Fibroblast of pulmonary artery (primary cell): ENCODE results near the gene C12orf42.

ENCODE experiments used
- DNase-seq: peaks from one replicate; pipeline ENCODE4 v3.0.0-alpha.2; 2010; ENCODE audit warnings: low read depth
- H3K4me3 ChIP-seq: replicated peaks from 2 replicates; pipeline ENCODE4 v1.5.1; 2011; ENCODE audit warnings: low read depth, mild to moderate bottlenecking, control low read depth, low read length, moderate library complexity
- CTCF ChIP-seq: IDR thresholded peaks from 2 replicates; pipeline ENCODE4 v1.5.1; 2011; ENCODE audit warnings: mild to moderate bottlenecking, control low read depth, low read length, inconsistent platforms; ENCODE audit errors: missing control alignments

C12orf42 gene

GRCh38 chr12:103327676-103328075 is 168.1 kb downstream of the C12orf42 start:
- no peak for TF ChIP-seq CTCF
- no peak overlapping the region for H3K4me3 ChIP-seq
- no peak for DNase-seq

GRCh38 chr12:103326190-103326589 is 169.6 kb downstream of the C12orf42 start:
- H3K4me3 ChIP-seq, result no peak overlapping the region
- DNase-seq, result no peak
- no peak for TF ChIP-seq CTCF

GRCh38 chr12:103318566-103318965 is 177.2 kb downstream of the C12orf42 start:
- no peak for DNase-seq
- TF ChIP-seq CTCF, result no peak
- H3K4me3 ChIP-seq, result no peak overlapping the region

GRCh38 chr12:103317220-103317619 is 178.5 kb downstream of the C12orf42 start:
- no peak for TF ChIP-seq CTCF
- H3K4me3 ChIP-seq, result no peak overlapping the region
- DNase-seq, result no peak

- no peak for DNase-seq
- no peak for TF ChIP-seq CTCF
- no peak overlapping the region for H3K4me3 ChIP-seq
Observed at GRCh38 chr12:103314786-103315185, 181.0 kb downstream of the C12orf42 start.

GRCh38 chr12:103313894-103314293 is 181.9 kb downstream of the C12orf42 start:
- TF ChIP-seq CTCF, result no peak
- H3K4me3 ChIP-seq, result no peak overlapping the region
- DNase-seq, result no peak

DNA sequence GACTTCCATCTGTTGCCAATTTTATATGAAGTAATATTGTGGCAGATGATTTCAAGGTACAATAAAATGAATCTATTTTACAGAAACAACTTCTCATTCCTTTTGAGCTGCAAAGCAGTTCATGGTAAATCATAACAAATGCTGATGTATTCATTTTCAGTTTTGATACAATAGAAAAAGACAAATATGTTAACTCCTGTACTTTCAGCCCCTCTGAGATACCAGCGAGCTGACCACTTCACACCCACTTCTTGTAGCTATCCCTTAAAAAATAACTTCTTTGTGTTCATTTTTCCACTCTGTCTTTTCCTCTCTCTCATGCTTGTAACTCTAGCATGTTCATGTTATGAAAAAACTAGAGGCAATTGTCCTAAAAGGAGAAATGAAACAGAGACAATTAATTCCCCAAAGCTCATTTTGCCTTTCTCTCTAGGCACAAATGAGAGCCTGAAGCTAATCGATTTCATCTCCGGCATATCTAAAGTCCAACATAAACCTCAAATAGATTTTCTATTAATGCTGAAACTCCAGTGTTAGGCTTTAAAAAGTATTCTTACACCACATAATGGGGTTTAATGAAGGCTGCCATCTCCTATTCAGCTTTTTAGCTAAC is 182.9 kb downstream of the C12orf42 start:
- DNase-seq, result no peak

More for the DNA sequence above, 182.9 kb downstream of the C12orf42 start:
- no peak overlapping the region for H3K4me3 ChIP-seq
- TF ChIP-seq CTCF, result no peak
